NB4 (cell line): ENCODE measurements around the gene PRTN3.

Source experiments
- DNase-seq: peaks from one replicate; pipeline ENCODE4 v3.0.0; 2010; ENCODE audit warnings: low read depth
- H3K4me3 ChIP-seq: one replicate; pipeline ENCODE4 v1.5.1; 2011; ENCODE audit warnings: mild to moderate bottlenecking, low read depth, low read length, moderate library complexity
- MYC ChIP-seq: IDR thresholded peaks from 2 replicates; pipeline ENCODE4 v1.6.1; 2011; ENCODE audit warnings: low read depth, low read length
- POLR2A ChIP-seq: IDR thresholded peaks from 2 replicates; pipeline ENCODE4 v1.6.1; 2011; ENCODE audit warnings: mild to moderate bottlenecking; ENCODE audit not compliant: insufficient read length; ENCODE audit errors: extremely low read depth
- TF ChIP-seq, protein P1 (sequence below): IDR thresholded peaks from one replicate; pipeline ENCODE4 v1.5.1; 2012; ENCODE audit warnings: low read depth, low read length
- TF ChIP-seq, protein P2 (sequence below): IDR thresholded peaks from 2 replicates; pipeline ENCODE4 v1.6.1; 2011; ENCODE audit warnings: low read depth, low read length

Gene PRTN3

DNA sequence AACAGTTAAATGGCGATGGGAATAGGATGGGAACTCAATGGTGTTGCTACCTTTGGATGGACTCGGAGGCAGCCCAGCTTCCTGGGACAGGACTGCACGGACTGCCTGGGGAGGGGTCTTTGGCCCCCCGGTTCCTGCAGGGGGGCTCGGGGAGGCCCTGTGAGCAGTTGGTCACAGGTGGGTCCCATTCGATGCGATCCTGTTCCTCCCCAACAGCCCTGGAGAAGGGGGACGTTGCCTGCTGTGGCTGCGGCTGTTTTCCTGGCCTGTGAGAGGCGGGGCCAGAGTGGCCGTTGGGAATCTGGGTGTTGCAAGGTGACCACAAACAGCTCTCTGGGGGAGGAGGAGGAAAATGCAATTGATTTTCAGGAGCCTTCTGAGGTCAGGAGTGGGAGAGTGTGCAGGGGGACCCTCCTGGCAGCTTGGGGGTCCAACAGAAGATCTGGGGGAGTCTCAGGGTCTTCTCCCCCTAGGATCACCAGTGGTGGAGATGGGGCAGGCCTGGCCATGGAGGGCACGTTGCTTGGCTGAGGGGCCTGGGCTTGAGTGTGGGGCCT lies 17.2 kb upstream of the PRTN3 start:
- TF ChIP-seq, protein P1, sequence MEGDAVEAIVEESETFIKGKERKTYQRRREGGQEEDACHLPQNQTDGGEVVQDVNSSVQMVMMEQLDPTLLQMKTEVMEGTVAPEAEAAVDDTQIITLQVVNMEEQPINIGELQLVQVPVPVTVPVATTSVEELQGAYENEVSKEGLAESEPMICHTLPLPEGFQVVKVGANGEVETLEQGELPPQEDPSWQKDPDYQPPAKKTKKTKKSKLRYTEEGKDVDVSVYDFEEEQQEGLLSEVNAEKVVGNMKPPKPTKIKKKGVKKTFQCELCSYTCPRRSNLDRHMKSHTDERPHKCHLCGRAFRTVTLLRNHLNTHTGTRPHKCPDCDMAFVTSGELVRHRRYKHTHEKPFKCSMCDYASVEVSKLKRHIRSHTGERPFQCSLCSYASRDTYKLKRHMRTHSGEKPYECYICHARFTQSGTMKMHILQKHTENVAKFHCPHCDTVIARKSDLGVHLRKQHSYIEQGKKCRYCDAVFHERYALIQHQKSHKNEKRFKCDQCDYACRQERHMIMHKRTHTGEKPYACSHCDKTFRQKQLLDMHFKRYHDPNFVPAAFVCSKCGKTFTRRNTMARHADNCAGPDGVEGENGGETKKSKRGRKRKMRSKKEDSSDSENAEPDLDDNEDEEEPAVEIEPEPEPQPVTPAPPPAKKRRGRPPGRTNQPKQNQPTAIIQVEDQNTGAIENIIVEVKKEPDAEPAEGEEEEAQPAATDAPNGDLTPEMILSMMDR = no peak
- peak; percentile 58; the same call in 1 of the 2 replicates for TF ChIP-seq MYC
- TF ChIP-seq, protein P2, sequence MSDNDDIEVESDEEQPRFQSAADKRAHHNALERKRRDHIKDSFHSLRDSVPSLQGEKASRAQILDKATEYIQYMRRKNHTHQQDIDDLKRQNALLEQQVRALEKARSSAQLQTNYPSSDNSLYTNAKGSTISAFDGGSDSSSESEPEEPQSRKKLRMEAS = peak; percentile 31
- TF ChIP-seq POLR2A = peak; percentile 46
- peak overlapping the region; percentile 51 for H3K4me3 ChIP-seq
- peak; percentile 83 for DNase-seq

DNA sequence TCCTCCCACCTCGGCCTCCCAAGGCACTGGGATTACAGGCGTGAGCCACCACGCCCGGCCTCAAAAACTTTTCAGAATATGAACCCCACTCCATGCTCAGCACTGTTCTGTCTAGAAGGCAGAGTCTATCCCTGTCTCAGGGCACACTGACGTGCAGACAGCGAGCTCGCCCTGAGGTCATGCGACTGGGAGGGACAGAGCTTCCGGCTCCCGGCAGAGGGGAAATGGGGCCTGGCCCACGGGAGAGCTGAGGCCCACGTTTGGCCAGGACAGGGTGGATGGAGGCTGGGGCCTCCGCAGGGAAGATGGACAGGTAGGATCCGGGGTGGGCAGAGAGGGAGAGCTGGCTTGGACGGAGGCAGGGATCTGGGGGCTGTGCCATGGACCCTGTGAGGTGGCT lies 15.9 kb upstream of the PRTN3 start:
- TF ChIP-seq, protein P1 = no peak
- TF ChIP-seq, protein P2 = 0 out of 2 replicates have a peak, but pooled peaks have one; percentile 29
- peak; percentile 55 for TF ChIP-seq POLR2A
- peak; percentile 38; the same call in 1 of the 2 replicates for TF ChIP-seq MYC
- DNase-seq = peak; percentile 78
- peak overlapping the region; percentile 46 for H3K4me3 ChIP-seq

DNA sequence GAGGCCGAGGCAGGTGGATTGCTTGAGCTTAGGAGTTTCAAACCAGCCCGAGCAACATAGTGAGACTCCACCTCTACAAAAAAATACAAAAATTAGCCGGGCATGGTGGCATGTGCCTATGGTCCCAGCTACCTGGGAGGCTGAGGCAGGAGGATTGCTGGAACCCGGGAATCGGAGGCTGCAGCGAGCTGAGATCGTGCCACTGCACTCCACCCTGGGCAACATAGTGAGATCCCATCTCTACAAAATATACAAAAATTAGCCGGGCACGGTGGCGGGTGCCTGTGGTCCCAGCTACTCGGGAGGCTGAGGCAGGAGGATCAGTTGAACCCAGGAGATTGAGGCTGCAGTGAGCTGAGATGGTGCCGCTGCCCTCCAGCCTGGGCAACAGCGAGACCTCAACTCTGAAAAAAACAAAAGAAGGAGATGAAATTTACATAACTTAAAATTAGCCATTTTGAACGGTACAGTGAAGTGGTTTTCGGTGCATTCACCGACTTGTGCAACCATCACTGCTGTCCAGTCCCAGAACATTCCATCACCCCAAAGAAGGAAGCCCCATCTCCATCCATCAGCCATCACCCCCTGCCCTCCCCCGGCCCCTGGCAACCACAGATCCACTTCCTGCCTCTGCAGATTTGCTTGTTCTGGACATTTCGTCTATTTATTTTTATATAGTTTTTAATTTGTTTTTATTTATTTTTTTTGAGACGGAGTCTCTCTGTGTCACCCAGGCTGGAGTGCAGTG lies 14.7 kb upstream of the PRTN3 start:
- TF ChIP-seq, protein P2 = no peak
- TF ChIP-seq, protein P1 = no peak
- no peak for TF ChIP-seq POLR2A
- TF ChIP-seq MYC = no peak
- DNase-seq = peak; percentile 59

DNA sequence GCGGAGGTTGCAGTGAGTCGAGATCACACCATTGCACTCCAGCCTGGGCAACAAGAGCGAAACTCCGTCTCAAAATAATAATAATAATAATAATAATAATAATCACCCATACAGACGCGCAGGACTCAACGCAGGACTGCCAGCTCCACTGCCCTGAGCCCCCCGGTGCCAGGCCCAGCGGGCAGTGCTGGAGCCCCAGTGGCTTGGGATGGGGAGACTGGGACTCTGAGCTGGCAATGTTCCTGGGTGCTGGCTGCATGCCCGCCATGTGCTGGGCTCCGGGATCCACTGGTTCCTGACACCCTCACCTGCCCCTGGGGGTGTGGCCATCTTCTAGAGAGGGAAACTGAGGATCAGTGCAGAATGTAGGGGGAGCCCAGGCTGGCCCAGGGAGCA lies 13.5 kb upstream of the PRTN3 start:
- DNase-seq = no peak
- TF ChIP-seq MYC (no peak), POLR2A (no peak)
- TF ChIP-seq, protein P2 = peak; percentile 42
- TF ChIP-seq, protein P1 = no peak

More for the DNA sequence above, 14.7 kb upstream of the PRTN3 start:
- no peak overlapping the region for H3K4me3 ChIP-seq

DNA sequence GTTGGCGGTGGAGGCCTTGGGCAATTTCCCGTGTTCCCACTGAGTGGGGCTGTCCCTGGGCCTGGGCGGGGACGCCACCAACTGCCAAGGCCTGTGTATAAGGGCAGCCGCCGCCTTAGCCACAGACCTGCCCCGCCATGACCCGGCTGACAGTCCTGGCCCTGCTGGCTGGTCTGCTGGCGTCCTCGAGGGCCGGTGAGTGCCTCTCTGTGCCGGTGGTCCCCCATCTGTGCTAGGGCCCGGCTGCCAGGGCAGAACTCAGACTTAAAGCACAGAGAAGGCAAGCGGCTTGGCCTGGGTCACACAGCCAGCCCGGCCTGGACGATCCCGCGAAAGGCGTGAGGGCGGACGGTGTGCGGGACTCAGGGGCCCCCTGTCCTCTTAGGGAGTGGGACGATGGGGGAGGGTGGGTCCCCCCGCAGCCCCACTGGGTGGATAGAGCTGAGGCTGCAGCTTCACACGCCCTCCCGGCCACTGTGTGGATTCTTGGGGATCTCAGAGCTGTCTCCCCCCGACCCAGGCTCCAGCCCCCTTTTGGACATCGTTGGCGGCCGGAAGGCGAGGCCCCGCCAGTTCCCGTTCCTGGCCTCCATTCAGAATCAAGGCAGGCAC lies 13.0 kb upstream of the PRTN3 start, which contains the start of gene AZU1:
AZU1 (plus strand) TSS at position 128 of the 612 bp plus-strand sequence; CDS start at position 138, 10 bp downstream.
- peak; percentile 90 for DNase-seq
- H3K4me3 ChIP-seq = peak within 1 kb of the TSS; percentile 69
- peak; percentile 80 for TF ChIP-seq POLR2A
- TF ChIP-seq, protein P2 = no peak
- TF ChIP-seq, protein P1 = no peak
- TF ChIP-seq MYC = no peak

More for the DNA sequence above, 13.5 kb upstream of the PRTN3 start:
- H3K4me3 ChIP-seq = peak overlapping the region; percentile 69
